GM12873 (cell line): ENCODE measurements around the gene GALNT18.

Source experiments
- CTCF ChIP-seq: IDR thresholded peaks from 2 replicates; pipeline ENCODE4 v1.5.1; 2012; ENCODE audit warnings: low read depth, mild to moderate bottlenecking, moderate library complexity, low read length, control low read depth; ENCODE audit not compliant: insufficient read depth; ENCODE audit errors: missing control alignments

Gene GALNT18

GRCh38 chr11:11395126-11395525 is 226.7 kb downstream of the GALNT18 start:
- TF ChIP-seq CTCF, result no peak

GRCh38 chr11:11394241-11394640 is 227.6 kb downstream of the GALNT18 start:
- no peak for TF ChIP-seq CTCF

GRCh38 chr11:11391796-11392463 is 229.9 kb downstream of the GALNT18 start:
- no peak for TF ChIP-seq CTCF

- TF ChIP-seq CTCF, result no peak
These were observed 230.6 kb downstream of the GALNT18 start for GRCh38 chr11:11391169-11391568.

GRCh38 chr11:11390068-11390771 is 231.6 kb downstream of the GALNT18 start:
- peak; percentile 3 for TF ChIP-seq CTCF

GRCh38 chr11:11389238-11389637 is 232.6 kb downstream of the GALNT18 start:
- no peak for TF ChIP-seq CTCF

GRCh38 chr11:11387622-11388305 is 234.0 kb downstream of the GALNT18 start:
- TF ChIP-seq CTCF, result no peak
